Activated B cell treated with CpG ODN at 0.5 μM for 24 hours (primary cell): Measurements from ENCODE around the gene MOSMO. TPM values are rescaled to one million over a fixed set of nuclear protein-coding genes. Genes with fewer than 3 reads are reported as not detected.

ENCODE experiments used
- ATAC-seq: fragments of 200-7000 bp; cut with Tn5 transposase; one replicate; pipeline ENCODE4 v1.10.0; 2021; ENCODE audit warnings: low read depth, mild to moderate bottlenecking, moderate library complexity
- CTCF ChIA-PET: fragments of 350-600 bp; sonication (Branson Sonifier 250); formaldehyde crosslinking; loops from one replicate; lab custom pipeline; 2021; ENCODE audit warnings: antibody characterized with exemption; lab: Charles Lee
- POLR2A ChIA-PET: fragments of 350-600 bp; sonication (Branson Sonifier 250); formaldehyde crosslinking; loops from one replicate; lab custom pipeline; 2021; ENCODE audit warnings: antibody characterized with exemption; lab: Charles Lee
- DNase-seq: peaks from one replicate; pipeline ENCODE4 v3.0.0; 2022
- H3K27ac Mint-ChIP-seq: one replicate; pipeline ENCODE4 v1.8.0; 2020; ENCODE audit warnings: mixed read lengths
- H3K27me3 Mint-ChIP-seq: one replicate; pipeline ENCODE4 v1.8.0; 2021; ENCODE audit warnings: mixed read lengths
- H3K36me3 Mint-ChIP-seq: one replicate; pipeline ENCODE4 v1.8.0; 2021; ENCODE audit warnings: low read depth, mixed read lengths
- H3K4me1 Mint-ChIP-seq: one replicate; pipeline ENCODE4 v1.8.0; 2021; ENCODE audit warnings: mixed read lengths
- H3K4me3 Mint-ChIP-seq: one replicate; pipeline ENCODE4 v1.8.0; 2020; ENCODE audit warnings: mild to moderate bottlenecking, mixed read lengths
- H3K9me3 Mint-ChIP-seq: one replicate; pipeline ENCODE4 v1.8.0; 2020; ENCODE audit warnings: mixed read lengths
- CTCF ChIP-seq: fragments of 200-600 bp; IDR thresholded peaks from one replicate; pipeline ENCODE4 v1.8.0; 2022; ENCODE audit warnings: antibody characterized with exemption, mild to moderate bottlenecking
- intact Hi-C: fragments of 100-400 bp; cut with micrococcal nuclease; formaldehyde crosslinking; loops from one replicate; pipeline ENCODE4 v1.15.1; 2024
- total RNA-seq: library from RNA; stranded (reverse); gene quantifications from 2 replicates; pipeline ENCODE4 v1.2.3, GENCODE V29; 2022

Gene MOSMO
- total RNA-seq, 1 donor from 2014 or later: 21.3 TPM

GRCh38 chr16:22063888-22064467 lies 56.1 kb downstream of the MOSMO start:
- CTCF ChIA-PET: interaction anchor here (1.1 kb wide), 1 partner anchor 14 kb away, joined by 3 read pairs; no protein-coding TSS in a partner anchor
- Mint-ChIP-seq H3K9me3 (no peaks in the 10 kb centered on the region), H3K27ac (no peak overlapping the region), H3K36me3 (peaks cover 13% of the 10 kb centered on the region), H3K4me1 (peaks cover 6% of the 10 kb centered on the region), H3K4me3 (no peak overlapping the region), H3K27me3 (no peaks in the 10 kb centered on the region)
- DNase-seq: no peak
- intact Hi-C loops: no loop called here
- no peak for TF ChIP-seq CTCF
- no peak for ATAC-seq
- POLR2A ChIA-PET: no interaction called here

- Mint-ChIP-seq H3K9me3 (no peaks in the 10 kb centered on the region), H3K36me3 (peaks cover 13% of the 10 kb centered on the region), H3K4me1 (peaks cover 2% of the 10 kb centered on the region), H3K27ac (no peak overlapping the region), H3K27me3 (no peaks in the 10 kb centered on the region), H3K4me3 (no peak overlapping the region)
- DNase-seq: no peak
- no peak for TF ChIP-seq CTCF
- ChIA-PET POLR2A (no interaction called here), CTCF (interaction anchor here (1.7 kb wide), 1 partner anchor 12 kb away, joined by 13 read pairs; no protein-coding TSS in a partner anchor)
- intact Hi-C loops: no loop called here
- no peak for ATAC-seq
Measured at GRCh38 chr16:22065252-22065651, 57.3 kb downstream of the MOSMO start.

- intact Hi-C loops: no loop called here
- ChIA-PET POLR2A (no interaction called here), CTCF (interaction anchor here (1.5 to 1.9 kb wide), 3 partner anchors 9 to 70 kb away, joined by 5 to 6 read pairs (median 6); no protein-coding TSS in a partner anchor)
- Mint-ChIP-seq H3K4me3 (no peak overlapping the region), H3K27me3 (no peaks in the 10 kb centered on the region), H3K27ac (no peak overlapping the region), H3K36me3 (peaks cover 11% of the 10 kb centered on the region), H3K4me1 (no peaks in the 10 kb centered on the region), H3K9me3 (no peaks in the 10 kb centered on the region)
- ATAC-seq: no peak
- DNase-seq: no peak
- TF ChIP-seq CTCF: no peak
Measured at GRCh38 chr16:22070361-22071330, 62.7 kb downstream of the MOSMO start.

GRCh38 chr16:22071331-22071910 lies 63.5 kb downstream of the MOSMO start:
- no peak overlapping the region for H3K4me3 Mint-ChIP-seq
- no peak overlapping the region for H3K27ac Mint-ChIP-seq
- ATAC-seq (no peak), DNase-seq (no peak)
- no peaks in the 10 kb centered on the region for H3K4me1 Mint-ChIP-seq
- intact Hi-C loops: no loop called here
- H3K36me3 Mint-ChIP-seq: peaks cover 11% of the 10 kb centered on the region
- ChIA-PET POLR2A (no interaction called here), CTCF (interaction anchor here (1.0 to 1.9 kb wide), 4 partner anchors 10 to 71 kb away, joined by 3 to 6 read pairs (median 6); no protein-coding TSS in a partner anchor)
- no peaks in the 10 kb centered on the region for H3K9me3 Mint-ChIP-seq
- no peak for TF ChIP-seq CTCF
- H3K27me3 Mint-ChIP-seq: no peaks in the 10 kb centered on the region
